ENCODE results near the gene KCNAB1. TPM values are rescaled to one million over a fixed set of nuclear protein-coding genes. Genes with fewer than 3 reads are reported as not detected.

The KCNAB1 gene
- total and polyA plus RNA-seq, 4 donors, result 0.16 to 2.4 (median 0.72) TPM

DNA sequence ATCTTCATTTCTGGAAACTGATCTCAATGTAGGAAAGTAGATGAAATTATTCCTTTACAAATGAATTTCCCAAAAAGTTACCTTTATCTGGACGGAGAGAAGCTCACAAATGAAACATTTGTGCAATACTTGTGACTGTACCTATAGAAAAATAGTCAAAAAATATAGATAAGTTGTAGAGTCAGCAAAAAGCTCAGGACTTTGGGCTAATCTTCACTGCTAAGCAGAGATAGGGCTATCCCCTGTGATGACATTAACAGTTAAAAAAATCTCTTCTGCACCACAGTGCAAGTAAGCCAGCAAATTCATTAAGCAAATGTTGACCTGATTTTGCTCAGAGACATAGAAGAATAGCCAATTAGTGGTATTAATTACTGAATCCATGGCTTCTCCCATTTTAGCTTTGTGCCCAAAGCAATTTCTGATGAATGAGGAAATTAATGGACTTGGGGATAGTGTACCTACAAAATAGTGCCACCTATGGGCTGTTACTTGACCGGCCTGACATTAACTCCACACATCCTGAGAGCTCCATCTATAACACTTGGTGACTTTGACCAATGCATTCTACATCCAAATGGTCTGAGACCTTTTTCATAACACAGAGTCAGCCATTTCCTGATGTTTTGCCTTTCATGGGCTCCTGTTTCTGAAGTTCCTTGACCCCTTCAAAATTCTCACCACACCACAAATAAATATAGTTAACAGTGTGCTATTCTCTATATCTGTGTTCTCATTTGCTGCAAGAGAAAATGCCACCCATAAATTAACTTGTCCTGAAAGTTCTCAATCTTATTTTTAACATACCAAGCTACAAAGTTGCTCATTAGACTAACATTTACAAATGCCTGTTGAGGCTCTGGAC is 329.6 kb downstream of the KCNAB1 start:
- DNase-seq, result peak in 2 of 3 donors; percentile 16 to 44
- no peaks in the 10 kb centered on the region for H3K9me3 ChIP-seq (ENCODE audit: control insufficient read depth in 4 of 4, insufficient read depth in 3 of 4, low read length in 3 of 4)
- no peaks in the 10 kb centered on the region for H3K27me3 ChIP-seq (ENCODE audit: control insufficient read depth in 3 of 3, insufficient read depth in 3 of 3, low read length in 2 of 3)
- TF ChIP-seq, protein P1, sequence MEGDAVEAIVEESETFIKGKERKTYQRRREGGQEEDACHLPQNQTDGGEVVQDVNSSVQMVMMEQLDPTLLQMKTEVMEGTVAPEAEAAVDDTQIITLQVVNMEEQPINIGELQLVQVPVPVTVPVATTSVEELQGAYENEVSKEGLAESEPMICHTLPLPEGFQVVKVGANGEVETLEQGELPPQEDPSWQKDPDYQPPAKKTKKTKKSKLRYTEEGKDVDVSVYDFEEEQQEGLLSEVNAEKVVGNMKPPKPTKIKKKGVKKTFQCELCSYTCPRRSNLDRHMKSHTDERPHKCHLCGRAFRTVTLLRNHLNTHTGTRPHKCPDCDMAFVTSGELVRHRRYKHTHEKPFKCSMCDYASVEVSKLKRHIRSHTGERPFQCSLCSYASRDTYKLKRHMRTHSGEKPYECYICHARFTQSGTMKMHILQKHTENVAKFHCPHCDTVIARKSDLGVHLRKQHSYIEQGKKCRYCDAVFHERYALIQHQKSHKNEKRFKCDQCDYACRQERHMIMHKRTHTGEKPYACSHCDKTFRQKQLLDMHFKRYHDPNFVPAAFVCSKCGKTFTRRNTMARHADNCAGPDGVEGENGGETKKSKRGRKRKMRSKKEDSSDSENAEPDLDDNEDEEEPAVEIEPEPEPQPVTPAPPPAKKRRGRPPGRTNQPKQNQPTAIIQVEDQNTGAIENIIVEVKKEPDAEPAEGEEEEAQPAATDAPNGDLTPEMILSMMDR (IDR thresholded peaks at IDR 0.05; ENCODE audit: control extremely low read depth, extremely low read depth), result no peak
- no peak overlapping the region for H3K27ac ChIP-seq (ENCODE audit: low read depth in 1 of 2, low read length in 1 of 2)
- no peak for ATAC-seq (ENCODE audit: insufficient read depth, low FRiP score)
- no peaks in the 10 kb centered on the region for H3K4me1 ChIP-seq (ENCODE audit: control insufficient read depth in 5 of 5, insufficient read depth in 5 of 5, low read length in 5 of 5)
- no peak overlapping the region for H3K9ac ChIP-seq (ENCODE audit: insufficient read depth in 1 of 2, low read length in 2 of 2)
- 50 to 57% methylated on average over 2 of the region's 2 CpGs for WGBS, 2 donors
- H3K36me3 ChIP-seq (ENCODE audit: control insufficient read depth in 4 of 4, insufficient read depth in 4 of 4, low read length in 4 of 4), result no peaks in the 10 kb centered on the region
- H3K4me3 ChIP-seq, result no peak overlapping the region

GRCh38 chr3:156455839-156456238 is 335.5 kb downstream of the KCNAB1 start:
- Histone ChIP-seq H3K4me3 (no peak overlapping the region), H3K9ac (ENCODE audit: insufficient read depth in 1 of 2, low read length in 2 of 2) (no peak overlapping the region), H3K27me3 (ENCODE audit: control insufficient read depth in 3 of 3, insufficient read depth in 3 of 3, low read length in 2 of 3) (no peaks in the 10 kb centered on the region), H3K36me3 (ENCODE audit: control insufficient read depth in 4 of 4, insufficient read depth in 4 of 4, low read length in 4 of 4) (no peaks in the 10 kb centered on the region), H3K9me3 (ENCODE audit: control insufficient read depth in 4 of 4, insufficient read depth in 3 of 4, low read length in 3 of 4) (no peaks in the 10 kb centered on the region), H3K4me1 (ENCODE audit: control insufficient read depth in 5 of 5, insufficient read depth in 5 of 5, low read length in 5 of 5) (no peaks in the 10 kb centered on the region), H3K27ac (ENCODE audit: low read depth in 1 of 2, low read length in 1 of 2) (no peak overlapping the region)
- 78 to 84% methylated on average over 4 of the region's 4 CpGs for WGBS, 2 donors
- TF ChIP-seq, protein P1 (IDR thresholded peaks at IDR 0.05; ENCODE audit: control extremely low read depth, extremely low read depth), result no peak
- no peak for ATAC-seq (ENCODE audit: insufficient read depth, low FRiP score)
- no peak for DNase-seq

DNA sequence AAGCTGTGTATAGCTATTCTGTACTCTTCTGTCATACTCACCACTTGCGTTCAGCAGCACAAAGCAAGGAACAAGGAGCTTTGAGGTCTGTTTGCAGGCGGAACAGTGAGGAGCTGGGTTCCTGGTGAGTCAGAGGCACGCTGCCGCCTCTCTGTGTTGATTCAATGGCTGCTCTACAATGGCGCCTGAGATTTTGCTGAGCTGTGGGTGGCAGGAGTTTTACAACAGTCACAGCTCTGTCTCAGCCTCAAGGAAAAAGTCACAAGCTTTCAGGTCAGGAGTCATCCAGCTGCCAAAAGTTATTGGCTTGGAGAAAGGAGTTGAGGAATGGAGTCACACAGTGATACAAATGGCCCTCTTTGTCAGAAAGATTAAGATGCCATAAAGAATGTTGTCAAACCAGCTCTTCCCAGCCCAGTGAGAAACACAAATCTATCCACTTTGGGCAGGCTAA is 336.4 kb downstream of the KCNAB1 start:
- WGBS, 2 donors, result 78 to 81% methylated on average over 5 of the region's 5 CpGs
- Histone ChIP-seq H3K27ac (ENCODE audit: low read depth in 1 of 2, low read length in 1 of 2) (no peak overlapping the region), H3K9me3 (ENCODE audit: control insufficient read depth in 4 of 4, insufficient read depth in 3 of 4, low read length in 3 of 4) (no peaks in the 10 kb centered on the region), H3K4me3 (no peak overlapping the region), H3K27me3 (ENCODE audit: control insufficient read depth in 3 of 3, insufficient read depth in 3 of 3, low read length in 2 of 3) (no peaks in the 10 kb centered on the region), H3K9ac (ENCODE audit: insufficient read depth in 1 of 2, low read length in 2 of 2) (no peak overlapping the region), H3K36me3 (ENCODE audit: control insufficient read depth in 4 of 4, insufficient read depth in 4 of 4, low read length in 4 of 4) (no peaks in the 10 kb centered on the region), H3K4me1 (ENCODE audit: control insufficient read depth in 5 of 5, insufficient read depth in 5 of 5, low read length in 5 of 5) (no peaks in the 10 kb centered on the region)
- DNase-seq (no peak), ATAC-seq (ENCODE audit: insufficient read depth, low FRiP score) (no peak)
- TF ChIP-seq, protein P1 (IDR thresholded peaks at IDR 0.05; ENCODE audit: control extremely low read depth, extremely low read depth), result no peak
